Ovary (tissue), 9 donors: ENCODE results near the gene WBP1L. TPM values are rescaled to one million over a fixed set of nuclear protein-coding genes. Genes with fewer than 3 reads are reported as not detected.

ENCODE experiments used
- DNase-seq, 5 donors: peaks; one replicate each; pipeline ENCODE4 v3.0.0-alpha.2; 2019 to 2020
- H3K27ac ChIP-seq, 2 donors: fragments of 200-600 bp; one replicate each; pipeline versions ENCODE4 v1.5.1 to v1.8.0; 2019 to 2022
- H3K27me3 ChIP-seq: fragments of 200-600 bp; one replicate; pipeline ENCODE4 v1.8.0; 2022
- H3K36me3 ChIP-seq: fragments of 200-600 bp; sonication (generic); one replicate; pipeline ENCODE4 v1.5.1; 2019
- H3K4me1 ChIP-seq: one replicate; pipeline ENCODE4 v1.8.1; 2013; ENCODE audit warnings: mild to moderate bottlenecking, moderate library complexity; ENCODE audit not compliant: insufficient read depth
- H3K4me3 ChIP-seq: fragments of 200-600 bp; sonication (generic); one replicate; pipeline ENCODE4 v1.5.1; 2017
- H3K9me3 ChIP-seq, 2 donors: fragments of 200-600 bp in 1 of 2; sonication (generic) in 1 of 2; one replicate each; pipeline versions ENCODE4 v1.5.1 to v1.8.1; 2013 to 2019; ENCODE audit warnings: mild to moderate bottlenecking in 1 of 2, moderate library complexity in 1 of 2
- EP300 ChIP-seq: sonication (generic); formaldehyde crosslinking; IDR thresholded peaks from one replicate; pipeline ENCODE4 v1.6.1; 2017; ENCODE audit warnings: antibody characterized with exemption
- POLR2A ChIP-seq: fragments of 450-650 bp; IDR thresholded peaks from one replicate; pipeline ENCODE4 v1.6.1; 2017; ENCODE audit warnings: antibody characterized with exemption, mild to moderate bottlenecking, moderate library complexity
- WGBS, 3 donors: extraction: QIAGEN DNeasy Blood & Tissue Kit in 1 of 3; methylation state at CpG; one replicate each; pipeline versions ENCODE4 v1.1.5 to v1.1.7; 2013 to 2017; 5-methylcytosine and 5-hydroxymethylcytosine counted together
- intact Hi-C, 4 donors: fragments of 100-400 bp; cut with DNase I; formaldehyde crosslinking; loops; one replicate each; pipeline versions ENCODE4 v1.11.0 to v1.15.1; 2022 to 2023
- polyA plus RNA-seq, 2 donors: library from polyadenylated mRNA; stranded (reverse); fragments of 200-250 nt in 1 of 2; fragments of 350-450 nt in 1 of 2; fragmentation: Illumina TruSeq in 1 of 2; extraction: RNeasy Lipid Tissue Mini Kit (QIAGEN cat#74804) in 1 of 2; gene quantifications; one replicate each; pipeline ENCODE4 v1.2.3, GENCODE V29; 2013 to 2014
- total RNA-seq, 7 donors: library from RNA; depleted of rRNA in 2 of 7; stranded (reverse); fragments of >200 nt in 2 of 7; fragmentation: NEBNext Ultra II Directional in 3 of 7; extraction: Animal tissue kit (Norgen Biotek cat#: 25700) in 3 of 7; gene quantifications; one replicate each; pipeline versions ENCODE4 v1.1.0 to v1.2.4, GENCODE V29; 2016 to 2023
- TF ChIP-seq, protein P1 (sequence below), 3 donors: fragments of 450-650 bp in 2 of 3; fragments of 200-600 bp in 1 of 3; IDR thresholded peaks; one replicate each; pipeline versions ENCODE4 v1.5.1 to v1.8.0; 2016 to 2022; ENCODE audit warnings: antibody characterized with exemption in 3 of 3, mild to moderate bottlenecking in 1 of 3
- donor health status: DM: no; HTN: no; CAD: no; lungs with moderate emphysema.
- donor health status: DM: no; HTN: no; CAD: no.
- donor health status: Bipolar disorder and iron deficiency.
- donor health status: DM: yes; HTN: yes; CAD: no.
- donor health status: DM: no; HTN: no; CAD: no.
- donor health status: DM: yes; HTN: yes; CAD: no.

Gene WBP1L
- total and polyA plus RNA-seq, 9 donors: 40.6 to 71.8 (median 51.1) TPM

DNA sequence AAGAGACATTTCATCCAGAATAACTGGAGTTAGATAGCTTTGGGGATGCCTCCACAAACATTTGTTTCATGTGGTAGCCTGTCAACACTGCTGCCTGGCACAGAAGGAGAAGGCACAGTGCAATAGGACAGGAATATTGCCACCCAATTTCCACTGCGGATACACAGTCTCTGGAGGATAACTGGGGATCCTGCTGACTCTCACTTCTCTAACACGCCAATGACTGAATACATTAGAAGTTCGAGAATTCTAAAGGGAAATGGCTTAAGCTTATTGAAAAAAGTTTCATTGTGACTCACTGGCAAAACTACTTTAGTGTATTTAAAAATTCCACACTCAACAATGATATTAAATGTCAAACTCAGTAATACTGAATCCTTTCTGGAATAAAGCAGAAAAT lies 42.5 kb upstream of the WBP1L start:
- no peak overlapping the region for H3K27ac ChIP-seq
- H3K4me3 ChIP-seq: no peak overlapping the region
- WGBS, 3 donors: 93 to 95% (median 94%) methylated on average over 3 of the region's 3 CpGs
- no peaks in the 10 kb centered on the region for H3K27me3 ChIP-seq
- H3K4me1 ChIP-seq: peaks cover 1% of the 10 kb centered on the region
- TF ChIP-seq EP300: no peak
- TF ChIP-seq, protein P1, sequence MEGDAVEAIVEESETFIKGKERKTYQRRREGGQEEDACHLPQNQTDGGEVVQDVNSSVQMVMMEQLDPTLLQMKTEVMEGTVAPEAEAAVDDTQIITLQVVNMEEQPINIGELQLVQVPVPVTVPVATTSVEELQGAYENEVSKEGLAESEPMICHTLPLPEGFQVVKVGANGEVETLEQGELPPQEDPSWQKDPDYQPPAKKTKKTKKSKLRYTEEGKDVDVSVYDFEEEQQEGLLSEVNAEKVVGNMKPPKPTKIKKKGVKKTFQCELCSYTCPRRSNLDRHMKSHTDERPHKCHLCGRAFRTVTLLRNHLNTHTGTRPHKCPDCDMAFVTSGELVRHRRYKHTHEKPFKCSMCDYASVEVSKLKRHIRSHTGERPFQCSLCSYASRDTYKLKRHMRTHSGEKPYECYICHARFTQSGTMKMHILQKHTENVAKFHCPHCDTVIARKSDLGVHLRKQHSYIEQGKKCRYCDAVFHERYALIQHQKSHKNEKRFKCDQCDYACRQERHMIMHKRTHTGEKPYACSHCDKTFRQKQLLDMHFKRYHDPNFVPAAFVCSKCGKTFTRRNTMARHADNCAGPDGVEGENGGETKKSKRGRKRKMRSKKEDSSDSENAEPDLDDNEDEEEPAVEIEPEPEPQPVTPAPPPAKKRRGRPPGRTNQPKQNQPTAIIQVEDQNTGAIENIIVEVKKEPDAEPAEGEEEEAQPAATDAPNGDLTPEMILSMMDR (IDR thresholded peaks at IDR 0.05): no peak
- no peaks in the 10 kb centered on the region for H3K36me3 ChIP-seq
- intact Hi-C loops: loop anchor here in 1 of 4 donors (10.0 kb wide), 1 partner anchor 46 kb away; no protein-coding TSS in a partner anchor
- H3K9me3 ChIP-seq: no peaks in the 10 kb centered on the region
- DNase-seq: no peak

DNA sequence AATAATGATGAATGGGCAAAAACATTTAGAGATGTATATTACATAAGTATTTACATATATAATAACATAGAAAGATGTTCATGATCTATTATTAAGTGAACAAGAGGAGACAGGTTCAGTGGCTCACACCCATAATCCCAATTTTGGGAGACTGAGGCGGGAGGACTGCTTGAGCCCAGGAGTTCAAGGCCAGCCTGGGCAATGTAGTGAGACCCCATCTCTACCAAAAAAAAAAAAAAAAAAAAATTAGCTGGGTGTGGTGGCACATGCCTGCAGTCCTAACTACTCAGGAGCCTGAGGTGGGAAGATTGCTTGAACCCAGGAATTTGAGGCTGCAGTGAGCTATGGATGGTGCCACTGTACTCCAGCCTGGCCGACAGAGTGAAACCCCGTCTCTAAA lies 42.0 kb upstream of the WBP1L start:
- no peak overlapping the region for H3K27ac ChIP-seq
- WGBS, 3 donors: 97 to 99% (median 98%) methylated on average over 3 of the region's 3 CpGs
- no peak for DNase-seq
- TF ChIP-seq, protein P1 (IDR thresholded peaks at IDR 0.05): no peak
- TF ChIP-seq EP300: no peak
- TF ChIP-seq POLR2A: no peak
- intact Hi-C loops: loop anchor here in 1 of 4 donors (10.0 kb wide), 1 partner anchor 47 kb away; no protein-coding TSS in a partner anchor
- H3K4me1 ChIP-seq: no peaks in the 10 kb centered on the region
- no peaks in the 10 kb centered on the region for H3K36me3 ChIP-seq
- no peaks in the 10 kb centered on the region for H3K9me3 ChIP-seq
- H3K4me3 ChIP-seq: no peak overlapping the region
- no peaks in the 10 kb centered on the region for H3K27me3 ChIP-seq

DNA sequence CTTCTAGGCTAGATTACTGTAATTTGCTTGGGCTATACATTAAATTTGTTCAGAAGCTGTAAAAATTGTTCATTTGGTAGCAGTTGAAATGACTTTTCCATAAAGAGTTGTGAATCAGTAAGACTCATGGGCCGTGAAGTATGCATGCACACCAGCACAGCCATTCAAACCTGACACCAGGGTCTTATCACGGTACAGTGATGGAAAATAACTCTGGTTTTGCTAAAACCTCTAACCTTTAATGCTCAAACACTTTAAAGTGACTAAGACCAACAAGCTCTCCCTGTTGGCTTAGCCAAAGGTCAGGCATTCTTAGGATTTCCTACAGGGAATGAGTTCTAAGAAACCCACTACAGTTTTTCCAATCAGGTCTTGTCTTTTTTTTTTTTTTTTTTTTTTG lies 41.0 kb upstream of the WBP1L start:
- H3K4me1 ChIP-seq: peaks cover 3% of the 10 kb centered on the region
- WGBS, 3 donors: 33 to 55% (median 38%) methylated on average over 2 of the region's 2 CpGs
- H3K27ac ChIP-seq: no peak overlapping the region
- no peaks in the 10 kb centered on the region for H3K36me3 ChIP-seq
- no peak overlapping the region for H3K4me3 ChIP-seq
- DNase-seq: no peak
- TF ChIP-seq POLR2A (no peak), EP300 (no peak)
- TF ChIP-seq, protein P1 (IDR thresholded peaks at IDR 0.05): no peak
- no peaks in the 10 kb centered on the region for H3K9me3 ChIP-seq
- no peaks in the 10 kb centered on the region for H3K27me3 ChIP-seq
- intact Hi-C loops: loop anchor here in 1 of 4 donors (10.0 kb wide), 1 partner anchor 48 kb away; no protein-coding TSS in a partner anchor

DNA sequence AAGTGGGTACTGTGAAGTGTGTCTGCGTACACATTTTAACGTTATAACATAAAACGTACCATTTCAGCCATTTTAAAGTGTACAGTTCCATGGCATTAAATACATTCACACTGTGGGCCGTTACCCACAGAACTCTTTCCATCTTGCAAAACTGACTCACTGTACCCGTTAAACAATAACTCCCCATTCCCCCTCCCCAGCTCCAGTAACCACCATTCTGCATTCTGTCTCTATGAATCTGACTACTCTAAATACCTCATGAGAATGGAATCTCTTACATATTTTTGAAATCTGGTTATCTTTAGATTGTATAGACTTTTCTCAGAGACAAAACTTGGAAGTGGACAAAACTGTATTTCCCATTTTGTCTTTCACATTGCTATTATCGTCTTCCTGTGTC lies 38.8 kb upstream of the WBP1L start:
- H3K9me3 ChIP-seq: no peaks in the 10 kb centered on the region
- no peak overlapping the region for H3K27ac ChIP-seq
- no peaks in the 10 kb centered on the region for H3K36me3 ChIP-seq
- no peak for DNase-seq
- intact Hi-C loops: loop anchor here in 1 of 4 donors (10.0 kb wide), 1 partner anchor 50 kb away; no protein-coding TSS in a partner anchor
- H3K27me3 ChIP-seq: no peaks in the 10 kb centered on the region
- peaks cover 8% of the 10 kb centered on the region for H3K4me1 ChIP-seq
- no peak overlapping the region for H3K4me3 ChIP-seq
- TF ChIP-seq, protein P1 (IDR thresholded peaks at IDR 0.05): no peak
- no peak for TF ChIP-seq POLR2A
- no peak for TF ChIP-seq EP300
- 72 to 86% (median 84%) methylated on average over 6 of the region's 6 CpGs for WGBS, 3 donors
